Body of pancreas (tissue), 4 donors: ENCODE measurements around the gene MEAF6. TPM values are rescaled to one million over a fixed set of nuclear protein-coding genes. Genes with fewer than 3 reads are reported as not detected.
"Not testable (repeated sequence)": the region's sequence is repeated elsewhere in the genome, so short reads cannot be mapped to it uniquely, and the experiment has no call there.

ENCODE experiments used
- ATAC-seq: fragments of 150-250 bp; one replicate; pipeline ENCODE4 v1.9.1; 2016
- DNase-seq, 4 donors: peaks; one replicate each; pipeline ENCODE4 v3.0.0-alpha.2; 2019
- H3K27ac ChIP-seq, 4 donors: fragments of 200-600 bp; sonication (generic); 1 replicate in 3 of 4; 2 replicates in 1 of 4; pipeline versions ENCODE4 v1.5.1 to v1.6.1; 2016 to 2019; ENCODE audit warnings: mild to moderate bottlenecking in 1 of 4, mixed read lengths in 1 of 4, moderate library complexity in 1 of 4
- H3K27me3 ChIP-seq, 2 donors: fragments of 200-600 bp; sonication (generic); one replicate each; pipeline ENCODE4 v1.6.0; 2016; ENCODE audit warnings: mild to moderate bottlenecking in 1 of 2
- H3K36me3 ChIP-seq, 2 donors: fragments of 200-600 bp; sonication (generic); replicated peaks in 1 of 2; 2 replicates each; pipeline ENCODE4 v1.5.1; 2016; ENCODE audit warnings: low read depth in 2 of 2; ENCODE audit not compliant: insufficient read depth in 1 of 2
- H3K4me1 ChIP-seq: fragments of 200-600 bp; sonication (generic); one replicate; pipeline ENCODE4 v1.6.0; 2016
- H3K4me3 ChIP-seq, 2 donors: fragments of 200-600 bp; sonication (generic); 1 replicate in 1 of 2; 2 replicates in 1 of 2; pipeline ENCODE4 v1.5.1; 2016 to 2019
- H3K9me3 ChIP-seq, 3 donors: fragments of 200-600 bp; sonication (generic); 1 replicate in 2 of 3; 2 replicates in 1 of 3; pipeline ENCODE4 v1.5.1; 2016
- CTCF ChIP-seq, 7 experiments: fragments of 450-650 bp in 4 of 7; fragments of 200-600 bp in 3 of 7; sonication (generic) in 3 of 7; IDR thresholded peaks; one replicate each; pipeline ENCODE4 v1.5.1; 2016 to 2019; ENCODE audit warnings: antibody characterized with exemption in 7 of 7
- POLR2A ChIP-seq, 3 donors: fragments of 450-650 bp; IDR thresholded peaks; one replicate each; pipeline ENCODE4 v1.6.1; 2016; ENCODE audit warnings: antibody characterized with exemption in 3 of 3, mild to moderate bottlenecking in 2 of 3
- WGBS, 2 donors: methylation state at CpG; one replicate each; pipeline ENCODE4 v1.1.5; 2017; 5-methylcytosine and 5-hydroxymethylcytosine counted together
- intact Hi-C: fragments of 100-400 bp; cut with DNase I; formaldehyde crosslinking; loops from one replicate; pipeline ENCODE4 v1.15.1; 2023
- total RNA-seq, 2 donors: library from RNA; depleted of rRNA; stranded (reverse); fragments of >200 nt; gene quantifications; one replicate each; pipeline ENCODE4 v1.1.0, GENCODE V29; 2016

The MEAF6 gene
- total RNA-seq, 2 donors from 2014 or later, result 36.3 to 43.5 TPM

GRCh38 chr1:37544530-37544929, 30.0 kb upstream of the MEAF6 start:
- H3K27ac ChIP-seq, result no peak overlapping the region
- intact Hi-C loops, result no loop called here
- 93 to 96% methylated on average over 21 of the region's 21 CpGs for WGBS, 2 donors
- H3K9me3 ChIP-seq, result no peaks in the 10 kb centered on the region
- no peaks in the 10 kb centered on the region for H3K27me3 ChIP-seq
- H3K4me3 ChIP-seq, result no peak overlapping the region
- H3K36me3 ChIP-seq, result peaks cover 2 to 9% of the 10 kb centered on the region in 2 donors
- ATAC-seq (no peak), DNase-seq (peak in 1 of 4 donors; percentile 7)
- no peak for TF ChIP-seq CTCF (IDR thresholded peaks at IDR 0.05)
- no peak for TF ChIP-seq POLR2A (IDR thresholded peaks at IDR 0.05)
- no peaks in the 10 kb centered on the region for H3K4me1 ChIP-seq

- Histone ChIP-seq H3K27me3 (no peaks in the 10 kb centered on the region), H3K4me1 (peaks cover 17% of the 10 kb centered on the region), H3K4me3 (no peak overlapping the region), H3K9me3 (no peaks in the 10 kb centered on the region), H3K36me3 (peaks cover 4 to 26% of the 10 kb centered on the region in 2 donors), H3K27ac (no peak overlapping the region)
- 93 to 95% methylated on average over 30 of the region's 30 CpGs for WGBS, 2 donors
- no peak for TF ChIP-seq POLR2A (IDR thresholded peaks at IDR 0.05)
- TF ChIP-seq CTCF (IDR thresholded peaks at IDR 0.05), result no peak
- intact Hi-C loops, result no loop called here
- no peak for DNase-seq
- no peak for ATAC-seq
Observed at GRCh38 chr1:37540036-37540785, 25.6 kb upstream of the MEAF6 start.

GRCh38 chr1:37539154-37539553, 24.6 kb upstream of the MEAF6 start:
- DNase-seq, H3K4me3 ChIP-seq, intact Hi-C loops, H3K27me3 ChIP-seq, ATAC-seq, H3K27ac ChIP-seq, H3K9me3 ChIP-seq: not testable (repeated sequence)
- 92% methylated on average over 10 of the region's 10 CpGs for WGBS, 2 donors
- peaks cover 4 to 25% of the 10 kb centered on the region in 2 donors for H3K36me3 ChIP-seq
- peaks cover 25% of the 10 kb centered on the region for H3K4me1 ChIP-seq

- no peaks in the 10 kb centered on the region for H3K9me3 ChIP-seq
- H3K27ac ChIP-seq, result peak overlapping the region in 3 of 4 donors; percentile 46 to 56 (median 47)
- intact Hi-C loops, result no loop called here
- TF ChIP-seq CTCF (IDR thresholded peaks at IDR 0.05) (no peak), POLR2A (IDR thresholded peaks at IDR 0.05) (no peak)
- H3K36me3 ChIP-seq, result peaks cover 4 to 25% of the 10 kb centered on the region in 2 donors
- DNase-seq (peak; percentile 16 to 65 (median 29)), ATAC-seq (no peak)
- H3K4me3 ChIP-seq, result no peak overlapping the region
- H3K4me1 ChIP-seq, result peaks cover 41% of the 10 kb centered on the region
- no peaks in the 10 kb centered on the region for H3K27me3 ChIP-seq
- 56 to 59% methylated on average over 2 of the region's 2 CpGs for WGBS, 2 donors
Observed at GRCh38 chr1:37537378-37537777, 22.8 kb upstream of the MEAF6 start.

GRCh38 chr1:37533317-37534093, 18.9 kb upstream of the MEAF6 start:
- no peaks in the 10 kb centered on the region for H3K27me3 ChIP-seq
- ATAC-seq, result no peak
- peak overlapping the region; percentile 84 to 90 (median 87) for H3K27ac ChIP-seq
- no peaks in the 10 kb centered on the region for H3K9me3 ChIP-seq
- WGBS, 2 donors, result 93 to 94% methylated on average over 4 of the region's 4 CpGs
- intact Hi-C loops, result no loop called here
- no peak overlapping the region for H3K4me3 ChIP-seq
- no peak for TF ChIP-seq CTCF (IDR thresholded peaks at IDR 0.05)
- TF ChIP-seq POLR2A (IDR thresholded peaks at IDR 0.05), result no peak
- H3K4me1 ChIP-seq, result peaks cover 41% of the 10 kb centered on the region
- DNase-seq, result peak in 1 of 4 donors; percentile 9
- peaks cover 0 to 8% of the 10 kb centered on the region in 2 donors for H3K36me3 ChIP-seq

GRCh38 chr1:37532418-37533156, 18.0 kb upstream of the MEAF6 start:
- H3K27me3 ChIP-seq, intact Hi-C loops, H3K36me3 ChIP-seq, H3K4me3 ChIP-seq, ATAC-seq, H3K9me3 ChIP-seq: not testable (repeated sequence)
- Histone ChIP-seq H3K27ac (peak overlapping the region in 2 of 4 donors; percentile 84 to 89), H3K4me1 (peaks cover 40% of the 10 kb centered on the region)
- DNase-seq, result peak in 1 of 4 donors; percentile 8
- 93 to 98% methylated on average over 4 of the region's 4 CpGs for WGBS, 2 donors

- intact Hi-C loops, H3K27ac ChIP-seq, H3K27me3 ChIP-seq, ATAC-seq, H3K36me3 ChIP-seq, H3K9me3 ChIP-seq, H3K4me3 ChIP-seq: not testable (repeated sequence)
- peak in 1 of 4 donors; percentile 1 for DNase-seq
- 50 to 59% methylated on average over 1 of the region's 1 CpG for WGBS, 2 donors
- H3K4me1 ChIP-seq, result peaks cover 23% of the 10 kb centered on the region
Observed at GRCh38 chr1:37529888-37530287, 15.3 kb upstream of the MEAF6 start.
